ENCODE data around the gene LRP5. TPM values are rescaled to one million over a fixed set of nuclear protein-coding genes. Genes with fewer than 3 reads are reported as not detected.

The LRP5 gene
- total and polyA plus RNA-seq, 2 experiments from 2014 or later, result 43.9 to 54.3 TPM

- no peaks in the 10 kb centered on the region for H3K27me3 ChIP-seq
- H3K9me3 ChIP-seq (ENCODE audit: low read depth), result peaks cover 3% of the 10 kb centered on the region
- no peaks in the 10 kb centered on the region for H3K9me2 ChIP-seq (replicated peaks; ENCODE audit: insufficient read depth)
- H3K4me1 ChIP-seq (ENCODE audit: insufficient read depth), result no peaks in the 10 kb centered on the region
- H3K36me3 ChIP-seq (replicated peaks; ENCODE audit: insufficient read depth, low read depth), result peaks cover 12% of the 10 kb centered on the region
- no peaks in the 10 kb centered on the region for H3K79me2 ChIP-seq
- no peak overlapping the region for H3K4me2 ChIP-seq
- no peak overlapping the region for H2AFZ ChIP-seq
- H3K27ac ChIP-seq, result no peak overlapping the region
- WGBS (ENCODE audit: low lambda C conversion rate, missing lambda C conversion rate), result 98% methylated on average over 39 of the region's 40 CpGs
- H4K20me1 ChIP-seq (ENCODE audit: insufficient read depth, poor library complexity, severe bottlenecking), result no peaks in the 10 kb centered on the region
- TF ChIP-seq EZH2 (IDR thresholded peaks at IDR 0.05; ENCODE audit: borderline replicate concordance) (no peak), CTCF (IDR thresholded peaks at IDR 0.05; ENCODE audit: poor library complexity) (no peak), EZH2phosphoT487 (IDR thresholded peaks at IDR 0.05; ENCODE audit: low read depth, severe bottlenecking, unreplicated experiment) (no peak)
- no peak overlapping the region for H3K4me3 ChIP-seq
- DNase-seq (ENCODE audit: low spot score), result no peak
Observed at GRCh38 chr11:68424981-68425865, 112.8 kb downstream of the LRP5 start.

GRCh38 chr11:68425866-68426380, 113.5 kb downstream of the LRP5 start:
- TF ChIP-seq EZH2 (IDR thresholded peaks at IDR 0.05; ENCODE audit: borderline replicate concordance) (no peak), EZH2phosphoT487 (IDR thresholded peaks at IDR 0.05; ENCODE audit: low read depth, severe bottlenecking, unreplicated experiment) (no peak), CTCF (IDR thresholded peaks at IDR 0.05; ENCODE audit: poor library complexity) (no peak)
- WGBS (ENCODE audit: low lambda C conversion rate, missing lambda C conversion rate), result 99% methylated on average over 21 of the region's 21 CpGs
- Histone ChIP-seq H3K79me2 (no peaks in the 10 kb centered on the region), H3K4me1 (ENCODE audit: insufficient read depth) (no peaks in the 10 kb centered on the region), H4K20me1 (ENCODE audit: insufficient read depth, poor library complexity, severe bottlenecking) (no peaks in the 10 kb centered on the region), H3K4me2 (no peak overlapping the region), H3K27ac (no peak overlapping the region), H3K9me2 (replicated peaks; ENCODE audit: insufficient read depth) (no peaks in the 10 kb centered on the region), H3K9me3 (ENCODE audit: low read depth) (peaks cover 3% of the 10 kb centered on the region), H3K27me3 (no peaks in the 10 kb centered on the region), H3K4me3 (no peak overlapping the region), H2AFZ (no peak overlapping the region), H3K36me3 (replicated peaks; ENCODE audit: insufficient read depth, low read depth) (peaks cover 12% of the 10 kb centered on the region)
- no peak for DNase-seq (ENCODE audit: low spot score)

GRCh38 chr11:68429661-68430060, 117.3 kb downstream of the LRP5 start:
- Histone ChIP-seq H3K4me3 (no peak overlapping the region), H2AFZ (no peak overlapping the region), H3K27ac (no peak overlapping the region), H3K9me2 (replicated peaks; ENCODE audit: insufficient read depth) (no peaks in the 10 kb centered on the region), H3K9me3 (ENCODE audit: low read depth) (peaks cover 3% of the 10 kb centered on the region), H3K27me3 (no peaks in the 10 kb centered on the region), H3K4me1 (ENCODE audit: insufficient read depth) (no peaks in the 10 kb centered on the region), H3K36me3 (replicated peaks; ENCODE audit: insufficient read depth, low read depth) (peaks cover 12% of the 10 kb centered on the region), H4K20me1 (ENCODE audit: insufficient read depth, poor library complexity, severe bottlenecking) (no peaks in the 10 kb centered on the region), H3K4me2 (no peak overlapping the region), H3K79me2 (no peaks in the 10 kb centered on the region)
- TF ChIP-seq CTCF (IDR thresholded peaks at IDR 0.05; ENCODE audit: poor library complexity) (no peak), EZH2 (IDR thresholded peaks at IDR 0.05; ENCODE audit: borderline replicate concordance) (no peak), EZH2phosphoT487 (IDR thresholded peaks at IDR 0.05; ENCODE audit: low read depth, severe bottlenecking, unreplicated experiment) (no peak)
- DNase-seq (ENCODE audit: low spot score), result no peak
- 99% methylated on average over 3 of the region's 3 CpGs for WGBS (ENCODE audit: low lambda C conversion rate, missing lambda C conversion rate)
